HepG2 (cell line): Measurements from ENCODE around the gene SEC24B.

ENCODE experiments used
- ZNF124 ChIP-seq: sonication (generic); formaldehyde crosslinking; IDR thresholded peaks from 2 replicates; pipeline ENCODE4 v1.4.0; 2020; ENCODE audit warnings: missing genetic modification reagents
- ZNF496 ChIP-seq: sonication (generic); formaldehyde crosslinking; IDR thresholded peaks from 2 replicates; pipeline ENCODE4 v1.8.1; 2023; ENCODE audit warnings: mild to moderate bottlenecking, moderate library complexity, missing genetic modification reagents; ENCODE audit not compliant: insufficient replicate concordance
- TF ChIP-seq, protein P1 (sequence below): IDR thresholded peaks from 2 replicates; pipeline ENCODE4 v1.6.1; 2016; ENCODE audit warnings: missing compliant biosample characterization, missing genetic modification reagents, borderline replicate concordance
- TF ChIP-seq, protein P2 (sequence below): sonication (generic); formaldehyde crosslinking; IDR thresholded peaks from 2 replicates; pipeline ENCODE4 v1.8.0; 2022; ENCODE audit warnings: mild to moderate bottlenecking, missing genetic modification reagents
- TF ChIP-seq, protein P3 (sequence below): IDR thresholded peaks from 2 replicates; pipeline ENCODE4 v1.6.1; 2012; ENCODE audit warnings: inconsistent platforms
- TF ChIP-seq, protein P4 (sequence below): sonication (generic); formaldehyde crosslinking; IDR thresholded peaks from 2 replicates; pipeline ENCODE4 v1.4.0; 2020; ENCODE audit warnings: missing genetic modification reagents

GRCh38 chr4:109383823-109384222, 49.8 kb upstream of the SEC24B start:
- TF ChIP-seq, protein P1, sequence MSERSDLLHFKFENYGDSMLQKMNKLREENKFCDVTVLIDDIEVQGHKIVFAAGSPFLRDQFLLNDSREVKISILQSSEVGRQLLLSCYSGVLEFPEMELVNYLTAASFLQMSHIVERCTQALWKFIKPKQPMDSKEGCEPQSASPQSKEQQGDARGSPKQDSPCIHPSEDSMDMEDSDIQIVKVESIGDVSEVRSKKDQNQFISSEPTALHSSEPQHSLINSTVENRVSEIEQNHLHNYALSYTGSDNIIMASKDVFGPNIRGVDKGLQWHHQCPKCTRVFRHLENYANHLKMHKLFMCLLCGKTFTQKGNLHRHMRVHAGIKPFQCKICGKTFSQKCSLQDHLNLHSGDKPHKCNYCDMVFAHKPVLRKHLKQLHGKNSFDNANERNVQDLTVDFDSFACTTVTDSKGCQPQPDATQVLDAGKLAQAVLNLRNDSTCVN (CRISPR knock-in tag): no peak
- TF ChIP-seq, protein P2, sequence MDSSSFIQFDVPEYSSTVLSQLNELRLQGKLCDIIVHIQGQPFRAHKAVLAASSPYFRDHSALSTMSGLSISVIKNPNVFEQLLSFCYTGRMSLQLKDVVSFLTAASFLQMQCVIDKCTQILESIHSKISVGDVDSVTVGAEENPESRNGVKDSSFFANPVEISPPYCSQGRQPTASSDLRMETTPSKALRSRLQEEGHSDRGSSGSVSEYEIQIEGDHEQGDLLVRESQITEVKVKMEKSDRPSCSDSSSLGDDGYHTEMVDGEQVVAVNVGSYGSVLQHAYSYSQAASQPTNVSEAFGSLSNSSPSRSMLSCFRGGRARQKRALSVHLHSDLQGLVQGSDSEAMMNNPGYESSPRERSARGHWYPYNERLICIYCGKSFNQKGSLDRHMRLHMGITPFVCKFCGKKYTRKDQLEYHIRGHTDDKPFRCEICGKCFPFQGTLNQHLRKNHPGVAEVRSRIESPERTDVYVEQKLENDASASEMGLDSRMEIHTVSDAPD (CRISPR knock-in tag): no peak
- TF ChIP-seq ZNF496: no peak
- TF ChIP-seq, protein P3, sequence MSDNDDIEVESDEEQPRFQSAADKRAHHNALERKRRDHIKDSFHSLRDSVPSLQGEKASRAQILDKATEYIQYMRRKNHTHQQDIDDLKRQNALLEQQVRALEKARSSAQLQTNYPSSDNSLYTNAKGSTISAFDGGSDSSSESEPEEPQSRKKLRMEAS: no peak
- TF ChIP-seq, protein P4, sequence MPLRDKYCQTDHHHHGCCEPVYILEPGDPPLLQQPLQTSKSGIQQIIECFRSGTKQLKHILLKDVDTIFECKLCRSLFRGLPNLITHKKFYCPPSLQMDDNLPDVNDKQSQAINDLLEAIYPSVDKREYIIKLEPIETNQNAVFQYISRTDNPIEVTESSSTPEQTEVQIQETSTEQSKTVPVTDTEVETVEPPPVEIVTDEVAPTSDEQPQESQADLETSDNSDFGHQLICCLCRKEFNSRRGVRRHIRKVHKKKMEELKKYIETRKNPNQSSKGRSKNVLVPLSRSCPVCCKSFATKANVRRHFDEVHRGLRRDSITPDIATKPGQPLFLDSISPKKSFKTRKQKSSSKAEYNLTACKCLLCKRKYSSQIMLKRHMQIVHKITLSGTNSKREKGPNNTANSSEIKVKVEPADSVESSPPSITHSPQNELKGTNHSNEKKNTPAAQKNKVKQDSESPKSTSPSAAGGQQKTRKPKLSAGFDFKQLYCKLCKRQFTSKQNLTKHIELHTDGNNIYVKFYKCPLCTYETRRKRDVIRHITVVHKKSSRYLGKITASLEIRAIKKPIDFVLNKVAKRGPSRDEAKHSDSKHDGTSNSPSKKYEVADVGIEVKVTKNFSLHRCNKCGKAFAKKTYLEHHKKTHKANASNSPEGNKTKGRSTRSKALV (CRISPR knock-in tag): no peak
- no peak for TF ChIP-seq ZNF124 (CRISPR knock-in tag)
